Stimulated activated CD8-positive, alpha-beta memory T cell treated with anti-CD3 and anti-CD28 coated beads, Interleukin-7, amount 100 ng/mL, for 48 hours (primary cell): ENCODE measurements around the gene PDZRN3.

Experiments
- DNase-seq, 2 donors: peaks; one replicate each; pipeline ENCODE4 v3.0.0-alpha.2; 2020; ENCODE audit warnings: low read depth in 1 of 2; ENCODE audit errors: extremely low read depth in 1 of 2

The PDZRN3 gene

DNA sequence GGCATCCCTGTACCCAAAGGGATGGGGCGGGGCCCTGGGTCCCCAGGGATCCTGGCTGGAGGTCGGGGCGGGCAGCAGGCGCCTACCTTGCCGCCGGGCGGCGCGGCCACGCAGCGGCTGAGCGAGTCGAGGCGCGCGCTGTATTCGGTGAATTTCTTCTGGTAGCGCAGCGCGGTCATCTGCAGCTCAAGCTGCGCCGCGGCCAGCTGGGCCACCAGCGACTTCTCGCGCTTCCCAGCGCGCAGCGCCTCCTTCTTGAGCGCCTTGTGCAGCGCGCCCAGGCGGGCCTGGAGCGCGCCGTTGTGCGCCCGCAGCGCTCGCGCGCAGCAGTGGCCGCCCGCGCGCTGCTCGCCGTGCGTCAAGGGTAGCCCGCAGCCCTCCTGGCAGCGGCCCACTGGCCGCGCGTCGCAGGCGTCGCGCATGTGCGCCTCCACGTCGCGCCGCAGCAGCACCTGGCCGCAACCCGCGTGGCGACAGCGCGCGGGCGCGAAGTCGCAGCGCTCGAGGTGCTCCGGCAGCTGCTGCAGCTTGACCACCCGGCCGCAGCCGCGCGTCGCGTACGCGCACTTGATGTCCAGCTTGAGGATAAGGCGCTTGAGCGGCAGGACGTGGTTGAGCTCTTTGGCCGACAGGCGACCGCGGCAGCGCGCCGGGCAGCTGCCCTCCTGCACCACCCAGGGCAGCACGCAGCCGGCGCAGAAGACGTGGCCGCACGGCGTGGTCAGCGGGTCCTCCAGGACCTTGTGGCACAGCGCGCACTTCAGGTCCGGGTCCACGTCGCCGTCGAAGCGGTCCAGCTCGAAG lies 522 bp downstream of the PDZRN3 start:
- no peak for DNase-seq

- DNase-seq, result no peak
Measured at GRCh38 chr3:73623346-73623745, 1.4 kb downstream of the PDZRN3 start.

- no peak for DNase-seq
Measured at GRCh38 chr3:73622091-73622805, 2.5 kb downstream of the PDZRN3 start.

DNA sequence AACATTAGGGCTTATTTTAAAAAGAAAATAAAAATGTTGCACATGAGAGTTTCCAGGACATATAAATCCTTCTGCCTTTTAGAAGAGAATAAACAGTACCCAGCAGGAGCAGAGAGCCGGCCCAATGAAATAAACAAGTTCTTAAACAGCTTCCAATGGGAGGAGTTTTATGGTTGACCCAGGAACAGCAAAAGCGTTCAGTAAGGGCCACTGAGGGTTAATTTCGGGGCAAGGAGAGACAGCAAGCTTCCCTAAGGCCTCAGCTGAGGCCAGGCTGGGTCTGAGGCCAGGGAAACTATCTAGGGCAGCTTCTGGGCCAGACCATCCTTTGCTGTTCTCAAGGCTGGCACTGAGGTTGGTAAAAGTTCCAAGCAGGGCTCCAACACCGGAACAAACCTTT lies 3.4 kb downstream of the PDZRN3 start:
- DNase-seq, result no peak

- DNase-seq, result no peak
Measured at GRCh38 chr3:73618461-73618860, 6.3 kb downstream of the PDZRN3 start.

DNA sequence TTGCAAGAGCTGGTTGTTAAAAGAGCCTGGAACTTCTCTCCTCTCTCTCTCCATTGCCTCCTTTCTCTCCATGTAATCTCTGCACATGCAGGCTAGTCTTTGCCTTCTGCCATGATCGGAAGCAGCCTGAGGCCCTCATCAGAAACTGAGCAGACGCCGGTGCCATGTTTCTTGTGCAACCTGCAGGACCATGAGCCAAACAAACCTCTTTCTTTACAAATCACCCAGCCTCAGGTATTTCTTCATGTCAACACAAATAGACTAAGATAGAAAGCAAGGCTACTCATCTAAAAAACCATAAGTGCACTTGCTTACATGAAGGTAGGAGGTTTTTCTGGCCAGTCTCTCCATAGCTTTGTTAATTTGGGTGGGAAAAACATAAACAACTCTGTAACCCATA lies 8.7 kb downstream of the PDZRN3 start:
- DNase-seq, result no peak

GRCh38 chr3:73614419-73614818 lies 10.3 kb downstream of the PDZRN3 start:
- no peak for DNase-seq

DNA sequence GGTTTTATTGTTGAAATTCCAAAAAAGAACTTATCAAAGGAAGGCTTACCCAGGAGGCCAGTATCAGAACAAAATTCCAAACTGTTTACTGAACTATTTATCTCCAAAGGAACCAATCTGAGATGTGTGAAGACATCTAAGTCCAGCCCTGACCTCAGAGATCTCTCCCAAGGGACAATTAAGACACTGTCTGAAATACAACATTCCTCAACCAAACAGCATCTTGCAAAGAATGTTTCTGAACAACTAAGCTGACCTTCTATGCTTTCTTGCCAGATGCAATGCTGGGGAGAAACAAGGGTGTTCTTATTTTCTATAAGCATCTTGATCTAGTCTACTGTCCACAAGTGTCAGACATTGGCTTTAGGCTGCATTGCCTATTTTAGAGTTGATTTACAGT lies 13.6 kb downstream of the PDZRN3 start:
- DNase-seq, result no peak

- DNase-seq, result no peak
Measured at GRCh38 chr3:73610493-73610892, 14.2 kb downstream of the PDZRN3 start.

DNA sequence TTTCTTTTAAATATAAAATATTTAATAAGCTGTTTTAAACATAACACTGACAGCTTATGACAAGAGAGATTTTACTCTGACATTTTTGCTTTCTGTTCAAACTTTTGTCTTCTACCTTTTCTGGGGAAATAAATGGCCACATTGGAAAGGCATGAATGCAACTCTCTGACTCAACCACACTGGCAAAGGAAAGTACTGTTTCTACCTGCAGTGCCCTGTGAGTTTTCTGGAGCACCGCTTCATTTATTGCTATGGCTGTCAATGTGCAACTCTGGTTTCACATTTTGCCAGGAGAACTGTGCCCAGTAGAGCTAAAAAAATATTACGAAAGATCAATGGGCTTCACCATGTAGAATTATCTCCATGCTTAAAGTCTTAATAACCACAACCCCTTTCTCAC lies 15.1 kb downstream of the PDZRN3 start:
- no peak for DNase-seq

- DNase-seq, result no peak
Measured at GRCh38 chr3:73609315-73609641, 15.5 kb downstream of the PDZRN3 start.

DNA sequence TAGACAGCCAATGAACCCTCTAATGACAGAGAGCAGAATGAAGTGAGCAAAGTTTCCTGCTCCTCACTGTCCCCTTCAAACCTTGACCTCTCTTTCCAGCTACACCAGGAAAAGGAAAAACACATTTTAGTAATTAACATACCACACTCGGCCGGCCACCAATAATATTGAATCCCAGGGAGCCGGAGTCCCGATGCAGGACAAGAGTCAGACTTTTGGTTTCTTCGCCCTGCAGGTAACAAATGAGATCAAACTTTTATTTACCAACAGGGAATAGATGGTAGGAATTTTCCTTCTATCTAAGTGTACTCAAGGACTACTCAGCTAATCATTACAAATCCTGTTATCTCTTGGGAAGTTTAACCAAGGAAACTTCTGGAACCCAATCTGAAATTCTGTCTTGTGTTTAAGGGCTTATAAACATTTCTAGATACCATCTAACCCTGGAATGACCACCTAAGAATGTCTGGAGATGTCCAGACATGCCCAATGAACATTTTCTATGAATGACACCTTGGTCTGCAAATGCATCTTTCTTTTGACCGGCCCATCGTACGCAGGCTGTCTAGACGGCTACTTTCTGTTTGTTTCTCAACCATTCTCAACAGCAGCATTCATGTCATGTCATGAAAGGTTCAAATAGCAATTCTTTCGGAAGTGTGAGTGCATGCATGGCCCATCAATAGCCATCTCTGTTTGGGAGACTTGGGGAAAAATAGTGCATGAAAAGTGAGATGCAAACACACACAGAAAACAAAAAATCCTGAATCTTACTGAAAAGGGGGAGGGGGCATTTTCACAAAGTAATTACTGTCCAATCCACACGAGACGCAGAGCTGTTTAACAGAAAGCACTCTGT lies 16.1 kb downstream of the PDZRN3 start:
- DNase-seq, result no peak

GRCh38 chr3:73605861-73606260 lies 18.9 kb downstream of the PDZRN3 start:
- no peak for DNase-seq

GRCh38 chr3:73605412-73605811 lies 19.3 kb downstream of the PDZRN3 start:
- no peak for DNase-seq

GRCh38 chr3:73604451-73604850 lies 20.3 kb downstream of the PDZRN3 start:
- DNase-seq, result no peak

DNA sequence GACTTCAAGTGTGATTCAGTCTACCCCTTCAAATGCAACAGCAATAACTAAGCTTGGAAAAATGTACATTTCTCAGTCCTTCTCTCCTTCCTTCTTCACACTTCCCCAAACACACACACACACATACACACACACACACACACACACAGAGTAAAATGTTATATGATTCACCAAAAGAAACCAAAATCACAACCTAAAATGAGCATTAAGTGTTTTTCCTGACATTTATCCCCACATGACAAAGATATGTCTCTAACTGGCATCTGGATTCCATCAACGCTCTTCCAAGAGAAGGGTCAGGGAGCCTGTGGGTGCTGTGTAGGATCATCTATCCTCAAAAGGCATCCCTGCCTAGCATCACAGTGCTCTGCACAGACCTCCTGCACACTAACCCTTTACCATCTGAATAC lies 21.0 kb downstream of the PDZRN3 start:
- DNase-seq, result no peak

DNA sequence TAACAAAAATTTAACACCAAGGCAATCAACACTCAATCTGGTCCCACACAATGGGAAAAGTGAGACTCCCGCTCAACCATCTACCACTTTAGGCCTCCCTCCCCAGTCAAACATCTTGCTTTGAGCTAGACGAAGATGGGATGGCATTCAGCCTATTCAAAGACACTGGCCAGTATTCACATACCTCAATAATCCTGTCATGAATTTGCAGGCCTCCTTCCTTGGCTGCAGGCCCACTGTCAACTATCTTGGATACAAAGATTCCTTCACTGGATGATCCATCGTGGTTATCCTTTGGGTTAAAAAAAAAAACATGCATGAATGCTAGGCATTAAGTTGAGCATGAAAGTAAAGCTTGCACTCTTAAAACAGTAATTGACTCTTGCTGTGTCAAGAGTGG lies 22.6 kb downstream of the PDZRN3 start:
- no peak for DNase-seq

- no peak for DNase-seq
Measured at GRCh38 chr3:73601481-73601880, 23.3 kb downstream of the PDZRN3 start.

DNA sequence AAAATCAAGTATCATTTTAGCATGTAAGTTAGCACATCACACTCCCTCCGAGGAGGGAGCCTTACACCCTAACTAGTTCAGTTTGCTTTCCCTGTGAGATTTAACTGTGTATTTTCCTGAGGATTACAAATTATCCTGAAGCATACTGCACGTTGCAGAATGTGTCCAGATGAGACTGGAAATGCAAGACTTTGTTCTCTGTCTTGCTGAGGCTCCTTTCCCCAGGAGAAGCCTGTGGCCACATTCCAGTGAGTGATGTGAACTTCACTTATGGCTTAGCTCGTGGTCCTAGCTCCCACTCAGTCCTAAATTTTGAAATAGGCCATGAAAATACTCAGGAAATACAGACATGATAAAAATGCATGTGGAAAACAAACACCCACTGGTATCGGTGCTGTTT lies 23.7 kb downstream of the PDZRN3 start:
- DNase-seq, result no peak

DNA sequence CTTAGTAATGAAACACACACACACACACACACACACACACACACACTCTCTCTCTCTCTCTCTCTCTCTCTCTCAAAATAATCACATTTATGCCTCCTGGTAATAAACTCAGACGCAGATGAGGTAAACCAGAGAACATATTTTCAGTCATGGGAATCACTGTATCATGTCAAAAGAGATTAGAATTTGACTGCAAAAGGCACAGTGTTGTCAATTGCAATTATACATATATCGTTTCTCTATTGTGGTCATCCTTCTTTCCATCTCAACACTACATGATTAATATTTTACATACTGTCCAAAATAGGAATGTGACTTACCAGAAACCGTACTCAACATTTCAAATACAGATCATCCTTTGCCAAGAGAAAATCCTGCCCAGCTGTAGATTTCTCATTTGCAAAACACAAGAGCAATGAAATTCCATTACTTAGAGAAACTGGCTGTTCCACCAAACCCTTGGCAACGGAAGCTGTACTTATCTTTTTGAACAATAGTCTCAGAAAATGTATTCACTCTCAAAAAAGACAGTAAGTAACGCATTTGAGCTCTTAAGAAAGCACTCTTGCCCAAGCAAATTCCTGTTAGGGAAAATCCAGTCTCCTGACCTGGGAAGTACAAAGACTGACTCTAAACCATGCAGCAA lies 24.3 kb downstream of the PDZRN3 start:
- no peak for DNase-seq

- no peak for DNase-seq
Measured at GRCh38 chr3:73599605-73600004, 25.1 kb downstream of the PDZRN3 start.
